Ishikawa (cell line): Measurements from ENCODE around the gene PPT1.

ENCODE experiments used
- CEBPB ChIP-seq: IDR thresholded peaks from 2 replicates; pipeline ENCODE4 v1.6.1; 2012
- CREB1 ChIP-seq: IDR thresholded peaks from 2 replicates; pipeline ENCODE4 v1.6.1; 2012; ENCODE audit warnings: low read depth
- EGR1 ChIP-seq: IDR thresholded peaks from 2 replicates; pipeline ENCODE4 v1.6.1; 2012
- EP300 ChIP-seq: IDR thresholded peaks from 2 replicates; pipeline ENCODE4 v1.6.1; 2012; ENCODE audit warnings: borderline replicate concordance
- FOXM1 ChIP-seq: IDR thresholded peaks from 2 replicates; pipeline ENCODE4 v1.6.1; 2012; ENCODE audit warnings: low read depth, borderline replicate concordance
- NFIC ChIP-seq: IDR thresholded peaks from 2 replicates; pipeline ENCODE4 v1.6.1; 2012
- RAD21 ChIP-seq: IDR thresholded peaks from 2 replicates; pipeline ENCODE4 v1.6.1; 2012; ENCODE audit warnings: low read depth
- TAF1 ChIP-seq: IDR thresholded peaks from 2 replicates; pipeline ENCODE4 v1.6.1; 2012; ENCODE audit warnings: low read depth, mild to moderate bottlenecking
- TCF12 ChIP-seq: IDR thresholded peaks from 2 replicates; pipeline ENCODE4 v1.6.1; 2012; ENCODE audit warnings: low read depth
- TEAD4 ChIP-seq: IDR thresholded peaks from 2 replicates; pipeline ENCODE4 v1.6.1; 2012
- YY1 ChIP-seq: IDR thresholded peaks from 2 replicates; pipeline ENCODE4 v1.6.1; 2012; ENCODE audit warnings: low read depth
- ZBTB7A ChIP-seq: IDR thresholded peaks from 2 replicates; pipeline ENCODE4 v1.6.1; 2012; ENCODE audit warnings: low read depth
- TF ChIP-seq, protein P1 (sequence below): IDR thresholded peaks from 2 replicates; pipeline ENCODE4 v1.6.1; 2012
- TF ChIP-seq, protein P2 (sequence below): IDR thresholded peaks from 2 replicates; pipeline ENCODE4 v1.6.1; 2012
- TF ChIP-seq, protein P3 (sequence below): IDR thresholded peaks from 2 replicates; pipeline ENCODE4 v1.6.1; 2012; ENCODE audit warnings: low read depth, mild to moderate bottlenecking

Gene PPT1

DNA sequence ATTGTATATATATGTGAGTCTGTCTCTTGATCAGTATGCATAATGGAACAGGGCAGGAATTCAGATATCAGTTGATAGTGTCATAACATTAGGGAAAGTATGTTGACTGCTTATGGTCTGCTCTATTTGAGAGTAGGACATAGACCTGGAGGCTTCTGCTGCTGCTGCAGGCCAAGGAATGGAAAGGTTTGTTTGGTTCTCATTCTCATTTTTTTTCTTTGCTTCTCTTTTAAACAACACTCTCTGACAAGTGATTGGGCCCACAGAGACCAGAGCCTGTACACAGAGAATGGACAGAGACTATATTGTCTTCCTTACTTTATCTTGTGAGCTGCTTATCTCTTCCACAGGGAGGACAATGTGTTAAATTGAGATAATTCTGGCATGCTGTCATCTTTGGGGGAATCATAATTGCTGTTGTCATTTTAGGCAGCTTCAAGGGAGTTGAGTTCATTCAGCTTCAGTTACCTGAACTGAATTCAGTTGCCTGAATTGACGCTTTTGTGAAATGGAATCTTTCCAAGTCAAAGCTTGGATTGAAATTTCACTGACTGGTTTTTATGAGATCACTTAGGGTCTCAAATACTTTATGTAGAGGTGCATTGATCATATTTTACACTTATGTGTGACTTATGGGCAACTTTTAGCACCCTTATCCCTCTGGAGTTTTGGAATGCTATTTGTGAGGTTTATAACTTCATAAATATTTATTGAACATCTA lies 39.6 kb downstream of the PPT1 start:
- TF ChIP-seq, protein P1, sequence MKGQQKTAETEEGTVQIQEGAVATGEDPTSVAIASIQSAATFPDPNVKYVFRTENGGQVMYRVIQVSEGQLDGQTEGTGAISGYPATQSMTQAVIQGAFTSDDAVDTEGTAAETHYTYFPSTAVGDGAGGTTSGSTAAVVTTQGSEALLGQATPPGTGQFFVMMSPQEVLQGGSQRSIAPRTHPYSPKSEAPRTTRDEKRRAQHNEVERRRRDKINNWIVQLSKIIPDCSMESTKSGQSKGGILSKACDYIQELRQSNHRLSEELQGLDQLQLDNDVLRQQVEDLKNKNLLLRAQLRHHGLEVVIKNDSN, result no peak
- TF ChIP-seq EP300 (no peak), TEAD4 (no peak), TCF12 (no peak), CREB1 (no peak), EGR1 (no peak), FOXM1 (no peak), TAF1 (no peak), YY1 (no peak), RAD21 (no peak), CEBPB (no peak), ZBTB7A (no peak), NFIC (no peak)
- TF ChIP-seq, protein P2, sequence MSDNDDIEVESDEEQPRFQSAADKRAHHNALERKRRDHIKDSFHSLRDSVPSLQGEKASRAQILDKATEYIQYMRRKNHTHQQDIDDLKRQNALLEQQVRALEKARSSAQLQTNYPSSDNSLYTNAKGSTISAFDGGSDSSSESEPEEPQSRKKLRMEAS, result no peak

DNA sequence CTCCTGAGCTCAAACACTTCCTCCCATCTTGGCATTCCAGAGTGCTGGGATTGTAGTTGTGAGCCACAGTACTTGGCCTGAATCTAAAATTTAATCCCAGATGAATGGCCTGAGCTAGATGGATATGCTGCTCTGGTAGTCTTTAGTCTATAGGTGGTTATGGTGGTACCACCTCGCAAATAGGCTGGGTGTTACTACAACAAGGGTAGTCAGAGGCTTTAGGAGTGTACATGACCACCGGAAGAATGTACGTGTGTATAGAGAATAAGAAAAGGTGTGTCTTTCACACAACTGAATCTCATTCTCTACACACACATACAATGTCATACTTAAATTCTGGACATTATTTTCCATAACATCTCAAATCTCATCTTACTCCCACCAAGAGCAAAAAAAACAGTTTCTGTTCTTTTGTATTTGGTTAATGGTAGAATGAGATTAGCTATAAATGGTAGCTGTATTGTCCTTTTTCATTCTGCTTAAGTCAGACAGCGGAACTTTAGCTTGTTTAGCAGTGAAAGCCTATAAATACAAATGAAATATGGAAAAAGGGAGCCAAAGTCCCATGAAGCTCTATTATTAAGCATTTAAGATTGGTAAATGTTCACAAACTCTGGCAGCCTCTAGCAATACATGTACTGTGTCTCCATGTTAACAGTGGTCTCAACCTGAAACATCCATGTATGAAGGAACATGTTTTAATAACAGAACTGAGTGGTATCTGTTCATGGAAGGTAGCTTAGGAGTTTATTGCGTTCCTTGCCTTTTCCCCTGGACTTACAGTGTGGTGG lies 40.3 kb downstream of the PPT1 start:
- TF ChIP-seq TCF12 (no peak), EGR1 (no peak), YY1 (no peak), ZBTB7A (no peak), TAF1 (no peak)
- TF ChIP-seq, protein P3, sequence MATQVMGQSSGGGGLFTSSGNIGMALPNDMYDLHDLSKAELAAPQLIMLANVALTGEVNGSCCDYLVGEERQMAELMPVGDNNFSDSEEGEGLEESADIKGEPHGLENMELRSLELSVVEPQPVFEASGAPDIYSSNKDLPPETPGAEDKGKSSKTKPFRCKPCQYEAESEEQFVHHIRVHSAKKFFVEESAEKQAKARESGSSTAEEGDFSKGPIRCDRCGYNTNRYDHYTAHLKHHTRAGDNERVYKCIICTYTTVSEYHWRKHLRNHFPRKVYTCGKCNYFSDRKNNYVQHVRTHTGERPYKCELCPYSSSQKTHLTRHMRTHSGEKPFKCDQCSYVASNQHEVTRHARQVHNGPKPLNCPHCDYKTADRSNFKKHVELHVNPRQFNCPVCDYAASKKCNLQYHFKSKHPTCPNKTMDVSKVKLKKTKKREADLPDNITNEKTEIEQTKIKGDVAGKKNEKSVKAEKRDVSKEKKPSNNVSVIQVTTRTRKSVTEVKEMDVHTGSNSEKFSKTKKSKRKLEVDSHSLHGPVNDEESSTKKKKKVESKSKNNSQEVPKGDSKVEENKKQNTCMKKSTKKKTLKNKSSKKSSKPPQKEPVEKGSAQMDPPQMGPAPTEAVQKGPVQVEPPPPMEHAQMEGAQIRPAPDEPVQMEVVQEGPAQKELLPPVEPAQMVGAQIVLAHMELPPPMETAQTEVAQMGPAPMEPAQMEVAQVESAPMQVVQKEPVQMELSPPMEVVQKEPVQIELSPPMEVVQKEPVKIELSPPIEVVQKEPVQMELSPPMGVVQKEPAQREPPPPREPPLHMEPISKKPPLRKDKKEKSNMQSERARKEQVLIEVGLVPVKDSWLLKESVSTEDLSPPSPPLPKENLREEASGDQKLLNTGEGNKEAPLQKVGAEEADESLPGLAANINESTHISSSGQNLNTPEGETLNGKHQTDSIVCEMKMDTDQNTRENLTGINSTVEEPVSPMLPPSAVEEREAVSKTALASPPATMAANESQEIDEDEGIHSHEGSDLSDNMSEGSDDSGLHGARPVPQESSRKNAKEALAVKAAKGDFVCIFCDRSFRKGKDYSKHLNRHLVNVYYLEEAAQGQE, result no peak
- TF ChIP-seq, protein P2, result no peak

DNA sequence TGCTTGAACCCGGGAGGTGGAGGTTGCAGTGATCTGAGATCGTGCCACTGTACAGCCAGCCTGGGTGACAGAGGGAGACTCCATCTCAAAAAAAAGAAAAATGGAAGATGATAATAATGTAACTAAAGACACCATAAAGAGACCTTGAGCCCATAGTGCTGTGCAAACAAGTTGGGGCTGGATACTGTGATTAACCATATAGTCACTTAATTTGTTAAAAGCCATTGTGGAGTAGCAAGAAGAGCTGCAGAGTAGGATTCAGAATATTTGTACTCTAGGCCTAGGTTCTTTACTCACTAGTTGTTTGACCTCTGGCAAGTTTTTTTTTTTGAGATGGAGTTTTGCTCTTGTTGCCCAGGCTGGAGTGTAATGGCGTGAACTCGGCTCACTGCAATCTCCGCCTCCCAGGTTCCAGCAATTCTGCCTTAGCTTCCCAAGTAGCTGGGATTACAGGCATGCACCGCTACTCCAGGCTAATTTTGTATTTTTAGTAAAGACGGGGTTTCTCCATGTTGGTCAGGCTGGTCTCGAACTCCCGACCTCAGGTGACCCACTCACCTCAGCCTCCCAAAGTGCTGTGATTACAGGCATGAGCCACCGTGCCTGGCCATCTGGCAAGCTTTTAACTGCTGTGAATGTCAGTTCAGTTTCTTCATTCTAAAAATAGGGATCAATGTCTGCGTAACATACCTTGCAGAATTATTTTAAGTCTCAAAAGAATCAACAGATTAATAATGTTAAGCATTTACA lies 43.7 kb downstream of the PPT1 start:
- TF ChIP-seq EGR1 (no peak), EP300 (no peak), CREB1 (no peak), YY1 (no peak), TEAD4 (no peak), TCF12 (no peak), RAD21 (no peak), NFIC (no peak), FOXM1 (no peak), CEBPB (no peak), TAF1 (no peak), ZBTB7A (no peak)
- TF ChIP-seq, protein P2, result no peak
- TF ChIP-seq, protein P3, result no peak
- TF ChIP-seq, protein P1, result no peak

DNA sequence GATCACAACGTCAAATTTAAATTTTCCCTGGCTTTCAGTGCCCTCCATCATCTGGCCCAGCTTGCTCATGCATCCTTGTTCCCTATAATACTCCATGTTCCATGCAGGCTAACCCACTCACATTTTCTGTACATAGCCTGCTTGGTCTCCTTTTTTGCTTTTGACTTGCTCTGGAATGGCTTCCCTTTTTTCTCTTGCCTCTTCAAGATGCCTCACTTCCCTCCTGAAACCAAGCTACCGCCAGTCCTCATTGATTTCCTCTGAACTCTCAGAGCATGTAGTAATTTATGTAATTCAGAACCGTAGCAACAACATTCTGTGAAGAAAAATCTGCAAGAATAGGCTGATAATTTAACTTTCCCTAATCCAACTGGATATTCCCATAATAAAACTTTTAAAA lies 46.2 kb downstream of the PPT1 start:
- TF ChIP-seq, protein P1, result no peak
- TF ChIP-seq EGR1 (no peak), CEBPB (no peak)
